PFSK-1 (cell line): Measurements from ENCODE around the gene KRTAP10-1.

ENCODE experiments used
- FOXP2 ChIP-seq: optimal IDR thresholded peaks from 2 replicates; pipeline ENCODE3; 2011; ENCODE audit warnings: borderline replicate concordance, control low read depth, inconsistent platforms; ENCODE audit not compliant: insufficient read depth; ENCODE audit errors: extremely low read length, extremely low read depth
- POLR2AphosphoS5 ChIP-seq: IDR thresholded peaks from 2 replicates; pipeline ENCODE4 v1.6.1; 2012; ENCODE audit warnings: low read depth, mild to moderate bottlenecking, control low read depth, low read length, moderate library complexity
- REST ChIP-seq, 2 experiments: IDR thresholded peaks; 2 replicates each; pipeline versions ENCODE4 v1.6.1 to v1.8.0; 2011 to 2012; ENCODE audit warnings: low read depth in 2 of 2, low read length in 2 of 2, control low read depth in 1 of 2, inconsistent platforms in 1 of 2, mild to moderate bottlenecking in 1 of 2, moderate library complexity in 1 of 2; ENCODE audit not compliant: insufficient read depth in 1 of 2
- SIN3A ChIP-seq: IDR thresholded peaks from 2 replicates; pipeline ENCODE4 v1.6.1; 2012; ENCODE audit warnings: mild to moderate bottlenecking, low read length, moderate library complexity, borderline replicate concordance; ENCODE audit not compliant: insufficient read depth
- TAF1 ChIP-seq: IDR thresholded peaks from 2 replicates; pipeline ENCODE4 v1.6.1; 2012; ENCODE audit warnings: low read length, control low read depth, borderline replicate concordance; ENCODE audit not compliant: insufficient read depth

The KRTAP10-1 gene

GRCh38 chr21:44571296-44571695 is 31.3 kb upstream of the KRTAP10-1 start:
- no peak for TF ChIP-seq POLR2AphosphoS5
- TF ChIP-seq SIN3A = no peak
- no peak for TF ChIP-seq TAF1
- TF ChIP-seq FOXP2 = no peak
- TF ChIP-seq REST (IDR thresholded peaks at IDR 0.05; ENCODE audit: insufficient read depth in 1 of 2, low read depth in 2 of 2, low read length in 2 of 2) = no peak

- TF ChIP-seq REST (IDR thresholded peaks at IDR 0.05; ENCODE audit: insufficient read depth in 1 of 2, low read depth in 2 of 2, low read length in 2 of 2) = no peak
- TF ChIP-seq POLR2AphosphoS5 = no peak
- no peak for TF ChIP-seq FOXP2
- TF ChIP-seq SIN3A = no peak
- no peak for TF ChIP-seq TAF1
Observed at GRCh38 chr21:44569861-44570517, 30.0 kb upstream of the KRTAP10-1 start.

- TF ChIP-seq FOXP2 (no peak), POLR2AphosphoS5 (no peak), TAF1 (no peak), SIN3A (no peak), REST (IDR thresholded peaks at IDR 0.05; ENCODE audit: insufficient read depth in 1 of 2, low read depth in 2 of 2, low read length in 2 of 2) (no peak)
Observed at GRCh38 chr21:44568667-44569556, 28.9 kb upstream of the KRTAP10-1 start.

- TF ChIP-seq POLR2AphosphoS5 (no peak), REST (IDR thresholded peaks at IDR 0.05; ENCODE audit: insufficient read depth in 1 of 2, low read depth in 2 of 2, low read length in 2 of 2) (no peak), SIN3A (no peak), TAF1 (no peak), FOXP2 (no peak)
Observed at GRCh38 chr21:44568261-44568660, 28.3 kb upstream of the KRTAP10-1 start.
